ENCODE measurements around the gene LRRC8E.

Gene LRRC8E

GRCh38 chr19:7932276-7932929 lies 44.1 kb downstream of the LRRC8E start:
- intact Hi-C loops (cut with DNase I) = no loop called here
- DNase-seq = peak in 1 of 42 donors; percentile 10

- intact Hi-C loops (cut with DNase I) = no loop called here
- peak in 1 of 42 donors; percentile 13 for DNase-seq
These were observed 44.6 kb downstream of the LRRC8E start for GRCh38 chr19:7932930-7933300.

- no peak for DNase-seq
- intact Hi-C loops (cut with DNase I) = no loop called here
These were observed 45.1 kb downstream of the LRRC8E start for GRCh38 chr19:7933411-7933810.

DNA sequence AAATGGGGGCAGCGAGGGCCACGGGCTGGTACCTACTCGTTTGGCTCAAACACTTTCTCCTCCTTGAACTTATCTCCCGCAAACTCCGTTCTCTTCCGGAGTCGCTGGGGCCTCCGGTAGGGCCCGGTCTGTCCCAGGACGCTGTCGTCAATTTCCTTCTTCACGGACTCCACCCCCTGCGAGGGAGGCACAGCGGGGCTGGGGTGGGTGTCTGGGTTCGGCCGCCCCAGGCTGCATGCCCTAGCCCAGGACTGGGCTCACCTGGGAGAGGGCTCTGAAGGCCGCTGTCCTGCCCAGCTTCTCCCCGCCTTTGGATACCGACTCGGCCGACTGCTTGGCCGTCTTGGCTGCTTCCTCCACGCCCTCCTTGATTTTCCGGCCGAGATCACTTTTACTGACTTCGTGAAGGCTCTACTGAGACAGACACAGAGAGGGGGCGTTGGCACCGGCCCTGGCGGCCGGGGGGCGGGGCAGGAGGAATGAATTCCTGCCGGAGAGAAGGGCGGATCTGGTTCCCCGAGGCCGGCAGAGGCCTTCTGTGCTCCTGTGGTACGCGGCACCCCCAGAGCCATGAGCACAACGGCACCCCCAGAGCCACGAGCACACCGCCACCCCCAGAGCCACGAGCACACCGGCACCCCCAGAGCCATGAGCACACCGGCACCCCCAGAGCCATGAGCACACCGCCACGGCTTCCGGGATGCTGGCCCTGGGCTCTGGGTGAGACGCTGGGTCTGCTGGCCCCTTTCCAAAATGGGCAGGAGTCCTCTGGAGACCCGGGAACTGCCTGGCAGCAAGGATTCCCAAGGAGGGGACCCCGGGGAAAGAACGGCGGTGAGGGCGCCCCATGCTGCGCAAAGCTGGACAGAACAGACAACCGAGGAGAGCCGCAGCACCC lies 45.8 kb downstream of the LRRC8E start:
- intact Hi-C loops (cut with DNase I) = no loop called here

GRCh38 chr19:7934766-7935165 lies 46.5 kb downstream of the LRRC8E start:
- intact Hi-C loops (cut with DNase I) = no loop called here
- DNase-seq = no peak

More for the DNA sequence above, 45.8 kb downstream of the LRRC8E start:
- peak in 1 of 42 donors; percentile 16 for DNase-seq

GRCh38 chr19:7940841-7941240 lies 52.5 kb downstream of the LRRC8E start:
- DNase-seq = no peak
- intact Hi-C loops (cut with DNase I) = loop anchor here (5.0 to 10.0 kb wide), 2 partner anchors 61 to 214 kb away; no protein-coding TSS in a partner anchor

DNA sequence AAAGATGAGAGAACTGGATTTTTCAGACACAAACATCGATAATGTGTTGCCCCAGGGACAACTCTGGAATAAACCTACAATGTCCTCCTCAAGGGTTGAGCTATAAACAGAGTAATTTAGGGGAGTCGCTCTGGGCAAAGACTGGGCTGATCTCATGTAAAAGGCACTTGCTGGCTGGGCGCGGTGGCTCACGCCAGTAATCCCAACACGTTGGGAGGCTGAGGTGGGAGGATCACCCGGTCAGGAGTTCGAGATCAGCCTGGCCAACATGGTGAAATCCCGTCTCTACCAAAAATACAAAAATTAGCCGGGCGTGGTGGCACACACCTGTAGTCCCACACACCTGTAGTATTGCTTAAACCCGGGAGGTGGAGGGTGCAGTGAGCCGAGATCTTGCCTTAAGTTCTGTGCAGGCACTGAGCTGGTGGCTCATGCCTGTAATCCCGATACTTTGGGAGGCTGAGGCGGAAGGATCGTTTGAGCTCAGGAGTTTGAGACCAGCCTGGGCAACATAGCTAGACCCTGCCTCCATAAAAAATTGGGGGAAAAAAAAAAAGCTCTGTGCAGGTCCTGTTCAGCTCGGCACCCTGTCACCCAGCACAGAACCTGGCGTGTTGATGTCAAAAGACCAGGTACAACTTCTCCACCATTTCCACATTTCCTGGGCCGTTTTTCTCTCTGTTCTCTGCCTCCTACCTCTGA lies 53.7 kb downstream of the LRRC8E start:
- no peak for DNase-seq

GRCh38 chr19:7942981-7943443 lies 54.7 kb downstream of the LRRC8E start:
- DNase-seq = no peak
- intact Hi-C loops (cut with DNase I) = loop anchor here (5.0 to 10.0 kb wide), 2 partner anchors 59 to 212 kb away; no protein-coding TSS in a partner anchor

More for the DNA sequence above, 53.7 kb downstream of the LRRC8E start:
- intact Hi-C loops (cut with DNase I) = loop anchor here (5.0 to 10.0 kb wide), 2 partner anchors 60 to 213 kb away; no protein-coding TSS in a partner anchor

GRCh38 chr19:7943444-7944176 lies 55.3 kb downstream of the LRRC8E start, which contains the start of gene TIMM44:
Gene TIMM44, minus strand, starts transcription at chr19:7943666. Its CDS starts 15 bp downstream, at chr19:7943651.
- intact Hi-C loops (cut with DNase I) = loop anchor here (5.0 to 10.0 kb wide), 2 partner anchors 59 to 211 kb away; no protein-coding TSS in a partner anchor
- peak; percentile 98 to 100 (median 100) for DNase-seq

- peak; percentile 74 to 96 (median 90) for DNase-seq
- intact Hi-C loops (cut with DNase I) = loop anchor here (5.0 to 10.0 kb wide), 2 partner anchors 58 to 211 kb away; no protein-coding TSS in a partner anchor
These were observed 56.0 kb downstream of the LRRC8E start for GRCh38 chr19:7944177-7944761.

DNA sequence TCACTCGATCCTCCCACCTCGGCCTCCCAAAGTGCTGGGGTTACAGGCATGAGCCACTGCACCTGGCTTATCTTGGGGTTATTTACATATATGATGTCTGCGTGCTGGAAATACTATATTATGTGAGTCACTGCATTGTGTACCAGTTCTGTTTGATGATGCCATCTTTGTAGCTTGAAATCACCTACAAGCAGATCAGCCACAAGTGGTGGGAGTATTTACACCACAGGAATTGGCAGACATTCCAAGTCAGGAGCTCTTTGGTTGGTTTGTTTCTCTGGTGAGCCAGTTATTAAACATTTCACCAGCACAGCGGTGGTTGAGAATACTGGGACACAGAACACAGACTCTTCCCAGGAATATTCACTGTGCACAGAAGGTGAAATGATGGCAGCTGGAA lies 59.6 kb downstream of the LRRC8E start:
- intact Hi-C loops (cut with DNase I) = loop anchor here (10.0 kb wide), 1 partner anchor 207 kb away; no protein-coding TSS in a partner anchor
- DNase-seq = no peak

All from head of caudate nucleus (tissue), 42 donors.